Tracheal epithelial cell (primary cell): ENCODE results near the gene TMEM98. TPM values are rescaled to one million over a fixed set of nuclear protein-coding genes. Genes with fewer than 3 reads are reported as not detected.

Source experiments
- total RNA-seq: library from RNA; depleted of rRNA; stranded (reverse); fragments of >200 nt; gene quantifications from 2 replicates; pipeline ENCODE4 v1.2.1, GENCODE V29; 2014

Gene TMEM98
- 19.0 and 96.4 TPM in 2 replicates for total RNA-seq

GRCh38 chr17:32927724-32928585, at the start of gene TMEM98:
TMEM98 (plus strand) TSS chr17:32928153; CDS start chr17:32931529, 3,376 bp downstream.

Other genes with a start within 250 kb of the TMEM98 start
- gene MYO1D, start 51.0 kb upstream of the TMEM98 start, total RNA-seq = 42.7 and 52.0 TPM in 2 replicates
- not detected in 2 replicates for gene SPACA3, start 63.7 kb downstream of the TMEM98 start, total RNA-seq